ENCODE results near the gene SLCO2A1. TPM values are rescaled to one million over a fixed set of nuclear protein-coding genes. Genes with fewer than 3 reads are reported as not detected.
A peak's percentile ranks its signal among the peaks of the same experiment; 100 is the strongest.

The SLCO2A1 gene
- total RNA-seq, 1 donor from 2014 or later = 4.9 TPM

- DNase-seq = no peak
Measured at GRCh38 chr3:133980035-133980434, 49.7 kb downstream of the SLCO2A1 start.

- DNase-seq = peak; percentile 90
Measured at GRCh38 chr3:133979553-133979952, 50.2 kb downstream of the SLCO2A1 start.

GRCh38 chr3:133977568-133977967 is 52.2 kb downstream of the SLCO2A1 start:
- DNase-seq = peak; percentile 59

GRCh38 chr3:133973249-133973980 is 56.3 kb downstream of the SLCO2A1 start:
- no peak for DNase-seq

- DNase-seq = no peak
Measured at GRCh38 chr3:133972156-133972555, 57.6 kb downstream of the SLCO2A1 start.

GRCh38 chr3:133970916-133971315 is 58.8 kb downstream of the SLCO2A1 start:
- no peak for DNase-seq

GRCh38 chr3:133970339-133970738 is 59.4 kb downstream of the SLCO2A1 start:
- no peak for DNase-seq

GRCh38 chr3:133967992-133968892 is 61.5 kb downstream of the SLCO2A1 start:
- no peak for DNase-seq

- no peak for DNase-seq
Measured at GRCh38 chr3:133966954-133967353, 62.8 kb downstream of the SLCO2A1 start.

GRCh38 chr3:133965906-133966305 is 63.8 kb downstream of the SLCO2A1 start:
- no peak for DNase-seq

- DNase-seq = peak; percentile 83
Measured at GRCh38 chr3:133965013-133965570, 64.6 kb downstream of the SLCO2A1 start.

- peak; percentile 57 for DNase-seq
Measured at GRCh38 chr3:133964547-133964946, 65.2 kb downstream of the SLCO2A1 start.

GRCh38 chr3:133963657-133964396 is 65.9 kb downstream of the SLCO2A1 start:
- no peak for DNase-seq

- peak; percentile 48 for DNase-seq
Measured at GRCh38 chr3:133962849-133963248, 66.9 kb downstream of the SLCO2A1 start.

- DNase-seq = no peak
Measured at GRCh38 chr3:133958071-133958805, 71.5 kb downstream of the SLCO2A1 start.

GRCh38 chr3:133956982-133957381 is 72.7 kb downstream of the SLCO2A1 start:
- DNase-seq = no peak

GRCh38 chr3:133956353-133956752 is 73.4 kb downstream of the SLCO2A1 start:
- peak; percentile 63 for DNase-seq

GRCh38 chr3:133955892-133956291 is 73.8 kb downstream of the SLCO2A1 start:
- peak; percentile 36 for DNase-seq

- no peak for DNase-seq
Measured at GRCh38 chr3:133954717-133955360, 74.9 kb downstream of the SLCO2A1 start.

- no peak for DNase-seq
Measured at GRCh38 chr3:133953297-133953696, 76.4 kb downstream of the SLCO2A1 start.

- DNase-seq = peak; percentile 96
Measured at GRCh38 chr3:133949438-133949837, 80.3 kb downstream of the SLCO2A1 start.
